ENCODE measurements around the gene OTUD1.

DNA sequence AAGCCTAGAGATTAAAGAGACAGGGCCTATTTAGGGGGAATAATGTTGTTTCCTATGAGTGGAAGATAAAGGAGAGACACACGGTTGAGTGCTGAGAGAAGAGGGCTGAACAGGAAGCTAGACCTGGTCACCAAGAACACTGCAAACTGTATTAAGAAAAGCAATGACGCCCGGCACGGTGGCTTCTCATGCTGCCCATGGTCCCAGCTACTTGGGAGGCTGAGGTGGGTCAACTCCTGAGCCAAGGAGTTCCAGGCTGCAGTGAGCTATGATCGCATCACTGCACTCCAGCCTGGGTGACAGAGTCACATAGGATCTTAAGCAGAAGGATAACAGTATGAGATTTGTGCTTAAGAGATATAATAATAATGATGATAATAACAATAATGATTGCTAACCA lies 19.7 kb upstream of the OTUD1 start:
- TF ChIP-seq EZH2 (IDR thresholded peaks at IDR 0.05; ENCODE audit: insufficient read depth, low read length) = no peak
- TF ChIP-seq, protein P1, sequence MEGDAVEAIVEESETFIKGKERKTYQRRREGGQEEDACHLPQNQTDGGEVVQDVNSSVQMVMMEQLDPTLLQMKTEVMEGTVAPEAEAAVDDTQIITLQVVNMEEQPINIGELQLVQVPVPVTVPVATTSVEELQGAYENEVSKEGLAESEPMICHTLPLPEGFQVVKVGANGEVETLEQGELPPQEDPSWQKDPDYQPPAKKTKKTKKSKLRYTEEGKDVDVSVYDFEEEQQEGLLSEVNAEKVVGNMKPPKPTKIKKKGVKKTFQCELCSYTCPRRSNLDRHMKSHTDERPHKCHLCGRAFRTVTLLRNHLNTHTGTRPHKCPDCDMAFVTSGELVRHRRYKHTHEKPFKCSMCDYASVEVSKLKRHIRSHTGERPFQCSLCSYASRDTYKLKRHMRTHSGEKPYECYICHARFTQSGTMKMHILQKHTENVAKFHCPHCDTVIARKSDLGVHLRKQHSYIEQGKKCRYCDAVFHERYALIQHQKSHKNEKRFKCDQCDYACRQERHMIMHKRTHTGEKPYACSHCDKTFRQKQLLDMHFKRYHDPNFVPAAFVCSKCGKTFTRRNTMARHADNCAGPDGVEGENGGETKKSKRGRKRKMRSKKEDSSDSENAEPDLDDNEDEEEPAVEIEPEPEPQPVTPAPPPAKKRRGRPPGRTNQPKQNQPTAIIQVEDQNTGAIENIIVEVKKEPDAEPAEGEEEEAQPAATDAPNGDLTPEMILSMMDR (IDR thresholded peaks at IDR 0.05; ENCODE audit: insufficient read depth, low read depth, low read length) = no peak
